ENCODE results near the gene CFAP74.

The CFAP74 gene

DNA sequence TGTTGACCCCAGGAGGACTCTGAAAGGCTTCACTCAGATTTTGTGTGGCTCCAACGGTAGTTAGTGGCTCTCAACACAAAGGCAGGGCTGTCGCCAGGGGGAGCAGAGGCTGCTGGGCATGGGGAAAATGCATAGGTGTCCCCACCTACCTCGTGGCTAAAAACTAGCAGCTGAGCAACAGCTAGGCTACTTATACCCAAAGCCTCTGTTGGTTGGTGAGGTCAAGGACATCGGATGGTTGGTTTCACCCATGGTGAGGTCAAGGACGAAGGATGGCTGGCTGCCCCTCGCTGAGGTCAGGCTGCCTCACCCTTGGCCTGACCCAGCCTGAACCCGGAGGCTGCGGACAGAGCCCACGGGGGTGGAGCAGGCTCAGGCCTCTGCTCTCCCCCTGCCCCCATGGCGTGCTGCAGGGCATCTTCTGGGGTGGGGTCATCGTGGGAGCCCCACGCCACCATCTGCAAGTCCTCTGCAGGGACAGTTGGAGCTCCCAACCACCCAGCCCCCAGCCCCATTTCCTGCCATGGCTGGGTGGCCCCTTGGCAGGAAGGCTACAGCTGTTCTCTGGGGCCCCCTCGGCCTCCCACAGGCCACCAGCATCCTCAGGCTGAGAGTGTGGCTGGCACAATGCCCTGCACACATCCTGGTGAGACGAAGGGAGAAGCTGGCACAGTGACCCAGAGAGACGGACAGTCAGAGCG lies 104.2 kb downstream of the CFAP74 start:
- H4K20me1 ChIP-seq (ENCODE audit: insufficient read depth, low read length, poor library complexity, severe bottlenecking): no peaks in the 10 kb centered on the region
- H3K4me1 ChIP-seq (ENCODE audit: insufficient read depth, low read length, poor library complexity, severe bottlenecking): peaks cover 55% of the 10 kb centered on the region
- H3K4me2 ChIP-seq (ENCODE audit: low read depth, low read length, poor library complexity, severe bottlenecking): peak overlapping the region; percentile 75
- H3K9me2 ChIP-seq (replicated peaks; ENCODE audit: low read depth, low read length): no peaks in the 10 kb centered on the region
- H3K27me3 ChIP-seq (ENCODE audit: insufficient read depth, low read length, poor library complexity, severe bottlenecking): no peaks in the 10 kb centered on the region
- H3K4me3 ChIP-seq (ENCODE audit: low read length, poor library complexity, severe bottlenecking): peak overlapping the region; percentile 51
- H3K79me2 ChIP-seq (ENCODE audit: insufficient read depth, low read length): no peaks in the 10 kb centered on the region
- H3K9ac ChIP-seq (ENCODE audit: low read depth, low read length, poor library complexity, severe bottlenecking): peak overlapping the region; percentile 69
- H3F3A ChIP-seq (ENCODE audit: low read depth): no peaks in the 10 kb centered on the region
- TF ChIP-seq EZH2phosphoT487 (IDR thresholded peaks at IDR 0.05; ENCODE audit: borderline replicate concordance): no peak
- TF ChIP-seq, protein P1, sequence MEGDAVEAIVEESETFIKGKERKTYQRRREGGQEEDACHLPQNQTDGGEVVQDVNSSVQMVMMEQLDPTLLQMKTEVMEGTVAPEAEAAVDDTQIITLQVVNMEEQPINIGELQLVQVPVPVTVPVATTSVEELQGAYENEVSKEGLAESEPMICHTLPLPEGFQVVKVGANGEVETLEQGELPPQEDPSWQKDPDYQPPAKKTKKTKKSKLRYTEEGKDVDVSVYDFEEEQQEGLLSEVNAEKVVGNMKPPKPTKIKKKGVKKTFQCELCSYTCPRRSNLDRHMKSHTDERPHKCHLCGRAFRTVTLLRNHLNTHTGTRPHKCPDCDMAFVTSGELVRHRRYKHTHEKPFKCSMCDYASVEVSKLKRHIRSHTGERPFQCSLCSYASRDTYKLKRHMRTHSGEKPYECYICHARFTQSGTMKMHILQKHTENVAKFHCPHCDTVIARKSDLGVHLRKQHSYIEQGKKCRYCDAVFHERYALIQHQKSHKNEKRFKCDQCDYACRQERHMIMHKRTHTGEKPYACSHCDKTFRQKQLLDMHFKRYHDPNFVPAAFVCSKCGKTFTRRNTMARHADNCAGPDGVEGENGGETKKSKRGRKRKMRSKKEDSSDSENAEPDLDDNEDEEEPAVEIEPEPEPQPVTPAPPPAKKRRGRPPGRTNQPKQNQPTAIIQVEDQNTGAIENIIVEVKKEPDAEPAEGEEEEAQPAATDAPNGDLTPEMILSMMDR (conservative IDR thresholded peaks at IDR 0.05; ENCODE audit: low read length): peak; percentile 65
- no peaks in the 10 kb centered on the region for H3K36me3 ChIP-seq (ENCODE audit: insufficient read depth, low read length)
- H2AFZ ChIP-seq (ENCODE audit: low read length): peak overlapping the region; percentile 55
- H3K9me3 ChIP-seq (ENCODE audit: insufficient read depth, low read depth, low read length): no peaks in the 10 kb centered on the region

DNA sequence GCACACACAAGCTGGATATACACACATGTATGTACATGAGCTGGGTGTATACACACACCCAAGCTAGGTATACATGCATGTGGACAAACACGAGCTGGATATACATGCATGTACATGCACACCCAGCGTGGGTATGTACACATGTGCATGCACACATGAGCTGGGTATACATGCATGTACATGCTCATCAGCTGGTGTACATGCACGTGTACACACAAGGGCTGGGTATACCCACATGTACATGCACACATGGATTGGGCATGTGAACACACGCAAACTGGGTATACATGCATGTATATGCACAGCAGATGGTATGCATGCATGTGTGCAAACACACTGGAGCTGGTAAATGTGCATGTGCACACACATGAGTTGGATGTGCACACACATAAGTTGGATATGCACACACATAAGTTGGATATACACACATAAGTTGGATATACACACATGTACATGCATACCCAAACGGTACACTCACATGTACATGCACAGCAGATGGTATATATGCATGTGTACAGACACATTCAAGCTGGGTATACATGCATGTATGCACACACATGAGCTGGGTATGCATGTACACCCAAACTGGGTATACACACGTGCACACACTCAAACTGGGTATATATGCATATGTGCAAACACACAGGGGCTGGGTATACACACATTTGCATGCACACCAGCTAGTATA lies 105.2 kb downstream of the CFAP74 start:
- H3F3A ChIP-seq (ENCODE audit: low read depth): no peaks in the 10 kb centered on the region
- H3K9ac ChIP-seq (ENCODE audit: low read depth, low read length, poor library complexity, severe bottlenecking): peak overlapping the region; percentile 69
- H3K4me1 ChIP-seq (ENCODE audit: insufficient read depth, low read length, poor library complexity, severe bottlenecking): peaks cover 63% of the 10 kb centered on the region

DNA sequence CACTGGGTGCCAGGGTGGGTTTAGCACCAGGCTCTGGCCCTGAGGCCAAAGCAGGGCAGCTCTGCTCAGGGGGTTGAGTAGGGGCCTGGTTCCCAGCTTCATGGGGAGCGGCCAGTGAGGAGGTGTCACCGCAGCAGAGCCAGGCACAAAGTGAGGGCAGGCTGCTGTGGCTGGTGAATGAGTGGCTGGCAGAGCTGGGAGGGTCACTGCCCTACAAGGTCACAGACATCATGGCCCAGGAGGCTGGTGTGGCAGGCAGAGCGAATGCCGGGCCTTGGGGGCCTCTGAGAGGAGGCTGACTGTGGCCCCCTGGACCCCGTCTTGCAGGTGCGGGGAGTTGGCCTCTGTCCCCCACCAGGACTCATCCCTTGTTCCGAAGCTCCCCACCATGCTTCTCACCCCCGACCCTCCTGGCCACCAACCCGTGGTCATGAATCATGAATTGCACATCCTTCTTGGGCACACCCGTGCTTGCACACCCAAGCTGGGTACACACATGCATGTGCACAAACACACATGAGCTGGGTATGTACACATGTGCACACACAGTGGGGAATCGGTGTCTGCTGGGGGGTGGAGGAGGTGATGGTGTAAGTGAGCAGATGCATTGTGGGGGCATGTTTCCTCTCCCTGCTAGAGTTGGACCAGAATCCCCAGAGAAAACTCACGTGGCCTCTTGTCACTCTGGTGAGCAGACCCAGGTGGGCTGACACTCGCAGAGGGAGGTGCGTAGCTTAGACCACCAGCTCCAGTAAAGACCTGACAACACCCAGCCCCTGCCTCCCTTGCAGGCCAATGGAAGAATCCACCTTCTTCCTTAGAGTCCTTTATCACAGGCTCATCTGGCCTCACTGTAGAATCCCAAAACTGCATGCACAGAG lies 107.9 kb downstream of the CFAP74 start:
- Histone ChIP-seq H3K79me2 (ENCODE audit: insufficient read depth, low read length) (peaks cover 19% of the 10 kb centered on the region), H4K20me1 (ENCODE audit: insufficient read depth, low read length, poor library complexity, severe bottlenecking) (no peaks in the 10 kb centered on the region), H3K4me1 (ENCODE audit: insufficient read depth, low read length, poor library complexity, severe bottlenecking) (peaks cover 64% of the 10 kb centered on the region), H3K36me3 (ENCODE audit: insufficient read depth, low read length) (no peaks in the 10 kb centered on the region), H3K9me2 (replicated peaks; ENCODE audit: low read depth, low read length) (no peaks in the 10 kb centered on the region), H3K9ac (ENCODE audit: low read depth, low read length, poor library complexity, severe bottlenecking) (peak overlapping the region; percentile 7), H3K27me3 (ENCODE audit: insufficient read depth, low read length, poor library complexity, severe bottlenecking) (no peaks in the 10 kb centered on the region), H3K4me3 (ENCODE audit: low read length, poor library complexity, severe bottlenecking) (no peak overlapping the region), H3K9me3 (ENCODE audit: insufficient read depth, low read depth, low read length) (no peaks in the 10 kb centered on the region), H2AFZ (ENCODE audit: low read length) (no peak overlapping the region), H3K4me2 (ENCODE audit: low read depth, low read length, poor library complexity, severe bottlenecking) (peak overlapping the region; percentile 35), H3F3A (ENCODE audit: low read depth) (no peaks in the 10 kb centered on the region)
- TF ChIP-seq EZH2phosphoT487 (IDR thresholded peaks at IDR 0.05; ENCODE audit: borderline replicate concordance): no peak
- TF ChIP-seq, protein P1 (conservative IDR thresholded peaks at IDR 0.05; ENCODE audit: low read length): no peak

More for the DNA sequence above, 105.2 kb downstream of the CFAP74 start:
- H3K79me2 ChIP-seq (ENCODE audit: insufficient read depth, low read length): peaks cover 2% of the 10 kb centered on the region; the same call in 1 of the 2 replicates
- no peak overlapping the region for H2AFZ ChIP-seq (ENCODE audit: low read length)
- no peak overlapping the region for H3K4me3 ChIP-seq (ENCODE audit: low read length, poor library complexity, severe bottlenecking)
- H3K27me3 ChIP-seq (ENCODE audit: insufficient read depth, low read length, poor library complexity, severe bottlenecking): no peaks in the 10 kb centered on the region
- H4K20me1 ChIP-seq (ENCODE audit: insufficient read depth, low read length, poor library complexity, severe bottlenecking): no peaks in the 10 kb centered on the region
- no peak overlapping the region for H3K4me2 ChIP-seq (ENCODE audit: low read depth, low read length, poor library complexity, severe bottlenecking)
- no peaks in the 10 kb centered on the region for H3K36me3 ChIP-seq (ENCODE audit: insufficient read depth, low read length)
- H3K9me2 ChIP-seq (replicated peaks; ENCODE audit: low read depth, low read length): no peaks in the 10 kb centered on the region
- TF ChIP-seq, protein P1 (conservative IDR thresholded peaks at IDR 0.05; ENCODE audit: low read length): no peak
- no peak for TF ChIP-seq EZH2phosphoT487 (IDR thresholded peaks at IDR 0.05; ENCODE audit: borderline replicate concordance)
- no peaks in the 10 kb centered on the region for H3K9me3 ChIP-seq (ENCODE audit: insufficient read depth, low read depth, low read length)
